ENCODE measurements around the gene EIPR1.

DNA sequence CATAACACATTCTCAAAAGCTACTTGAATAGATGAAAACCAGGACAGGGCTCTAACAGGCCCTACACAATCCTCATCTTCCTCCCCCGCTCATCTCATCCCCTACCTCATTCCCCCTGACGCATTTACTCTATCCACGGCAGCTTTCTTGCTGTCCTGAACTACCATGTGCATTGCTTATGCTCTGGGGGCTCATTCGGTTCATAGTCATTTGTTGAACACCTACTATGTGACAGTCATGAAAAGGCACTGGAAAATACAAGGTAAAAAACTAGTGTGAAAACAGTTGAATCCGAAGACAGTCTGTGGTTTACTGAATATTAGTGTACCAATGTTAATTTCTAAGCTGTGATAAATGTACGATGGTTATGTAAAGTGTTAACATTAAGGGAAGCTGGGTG, 797 bp downstream of the EIPR1 start:
- TF ChIP-seq CTCF (IDR thresholded peaks at IDR 0.05) (no peak), POLR2AphosphoS5 (IDR thresholded peaks at IDR 0.05) (no peak), POLR2A (IDR thresholded peaks at IDR 0.05) (no peak), EP300 (IDR thresholded peaks at IDR 0.05; ENCODE audit: low read depth) (no peak)
